HUES48 (cell line): Measurements from ENCODE around the gene BICRAL.
"Not testable (repeated sequence)": the region's sequence is repeated elsewhere in the genome, so short reads cannot be mapped to it uniquely, and the experiment has no call there.

Experiments
- H3K27ac ChIP-seq: one replicate; pipeline ENCODE4 v1.7.0; 2013; ENCODE audit warnings: low read depth, low read length, inconsistent platforms
- H3K27me3 ChIP-seq: 2 replicates; pipeline ENCODE4 v1.6.1; 2013; ENCODE audit warnings: mild to moderate bottlenecking, low read length; ENCODE audit not compliant: control insufficient read depth, insufficient read depth
- H3K36me3 ChIP-seq: 2 replicates; pipeline ENCODE4 v1.6.1; 2013; ENCODE audit warnings: low read length; ENCODE audit not compliant: control insufficient read depth, insufficient read depth
- H3K4me1 ChIP-seq: 2 replicates; pipeline ENCODE4 v1.6.1; 2013; ENCODE audit warnings: mild to moderate bottlenecking, low read length; ENCODE audit not compliant: control insufficient read depth, insufficient read depth
- H3K4me3 ChIP-seq: 2 replicates; pipeline ENCODE4 v1.5.1; 2013; ENCODE audit warnings: mild to moderate bottlenecking, low read depth, low read length
- H3K9ac ChIP-seq: 2 replicates; pipeline ENCODE4 v1.6.1; 2013; ENCODE audit warnings: mild to moderate bottlenecking, low read depth, low read length, moderate library complexity
- H3K9me3 ChIP-seq: 2 replicates; pipeline ENCODE4 v1.6.1; 2013; ENCODE audit warnings: low read length; ENCODE audit not compliant: control insufficient read depth, insufficient read depth

Gene BICRAL

GRCh38 chr6:42880871-42881270 lies 99.0 kb downstream of the BICRAL start:
- not testable (repeated sequence) for H3K9me3 ChIP-seq, H3K4me1 ChIP-seq, H3K9ac ChIP-seq, H3K27me3 ChIP-seq, H3K27ac ChIP-seq
- H3K4me3 ChIP-seq = peak overlapping the region; percentile 96
- peaks cover 48% of the 10 kb centered on the region for H3K36me3 ChIP-seq

DNA sequence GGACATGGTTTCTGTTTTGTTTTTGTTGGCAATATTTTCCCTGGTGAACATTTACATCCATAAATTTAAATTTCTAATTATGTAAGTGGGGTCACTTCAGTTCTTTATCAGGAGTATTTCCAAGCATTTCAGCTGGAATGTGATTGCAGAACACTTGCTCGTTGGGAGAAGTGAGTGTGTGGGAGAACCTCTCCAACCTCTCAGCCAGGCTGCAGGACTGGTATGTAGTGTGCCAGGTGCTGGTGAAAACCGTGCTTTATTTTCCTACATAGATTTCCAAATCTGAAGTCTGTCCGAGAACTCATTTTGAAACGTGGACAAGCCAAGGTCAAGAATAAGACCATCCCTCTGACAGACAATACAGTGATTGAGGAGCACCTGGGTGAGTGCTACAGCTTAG lies 103.8 kb downstream of the BICRAL start:
- Histone ChIP-seq H3K27me3 (no peaks in the 10 kb centered on the region), H3K9ac (no peak overlapping the region), H3K36me3 (peaks cover 65% of the 10 kb centered on the region), H3K27ac (no peak overlapping the region), H3K4me3 (no peak overlapping the region), H3K4me1 (0 out of 2 replicates have a peak, but pooled peaks cover 6% of the 10 kb centered on the region), H3K9me3 (no peaks in the 10 kb centered on the region)

DNA sequence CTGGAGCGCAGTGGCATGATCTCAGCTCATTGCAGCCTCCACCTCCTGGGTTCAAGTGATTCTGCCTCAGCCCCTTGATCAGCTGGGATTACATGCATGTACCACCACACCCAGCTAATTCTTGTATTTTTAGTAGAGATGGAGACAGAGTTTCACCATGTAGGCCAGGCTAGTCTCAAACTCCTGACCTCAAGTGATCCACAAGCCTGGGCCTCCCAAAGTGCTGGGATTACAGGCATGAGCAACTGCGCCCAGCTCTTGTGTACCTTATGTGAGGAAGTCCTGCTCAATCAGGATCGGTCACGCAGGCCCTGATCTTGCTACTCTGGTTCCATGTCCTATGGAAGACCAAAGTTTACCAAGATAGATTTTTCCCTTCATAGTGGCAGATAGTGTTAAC lies 106.3 kb downstream of the BICRAL start:
- not testable (repeated sequence) for H3K4me3 ChIP-seq, H3K4me1 ChIP-seq, H3K9ac ChIP-seq, H3K27ac ChIP-seq, H3K27me3 ChIP-seq, H3K9me3 ChIP-seq
- H3K36me3 ChIP-seq = peaks cover 44% of the 10 kb centered on the region

GRCh38 chr6:42889815-42890214 lies 108.0 kb downstream of the BICRAL start:
- Histone ChIP-seq H3K27ac (peak overlapping the region; percentile 100), H3K4me1 (0 out of 2 replicates have a peak, but pooled peaks cover 7% of the 10 kb centered on the region), H3K4me3 (peak overlapping the region; percentile 85), H3K27me3 (no peaks in the 10 kb centered on the region), H3K9me3 (no peaks in the 10 kb centered on the region), H3K36me3 (peaks cover 28% of the 10 kb centered on the region), H3K9ac (peak overlapping the region; percentile 95)

DNA sequence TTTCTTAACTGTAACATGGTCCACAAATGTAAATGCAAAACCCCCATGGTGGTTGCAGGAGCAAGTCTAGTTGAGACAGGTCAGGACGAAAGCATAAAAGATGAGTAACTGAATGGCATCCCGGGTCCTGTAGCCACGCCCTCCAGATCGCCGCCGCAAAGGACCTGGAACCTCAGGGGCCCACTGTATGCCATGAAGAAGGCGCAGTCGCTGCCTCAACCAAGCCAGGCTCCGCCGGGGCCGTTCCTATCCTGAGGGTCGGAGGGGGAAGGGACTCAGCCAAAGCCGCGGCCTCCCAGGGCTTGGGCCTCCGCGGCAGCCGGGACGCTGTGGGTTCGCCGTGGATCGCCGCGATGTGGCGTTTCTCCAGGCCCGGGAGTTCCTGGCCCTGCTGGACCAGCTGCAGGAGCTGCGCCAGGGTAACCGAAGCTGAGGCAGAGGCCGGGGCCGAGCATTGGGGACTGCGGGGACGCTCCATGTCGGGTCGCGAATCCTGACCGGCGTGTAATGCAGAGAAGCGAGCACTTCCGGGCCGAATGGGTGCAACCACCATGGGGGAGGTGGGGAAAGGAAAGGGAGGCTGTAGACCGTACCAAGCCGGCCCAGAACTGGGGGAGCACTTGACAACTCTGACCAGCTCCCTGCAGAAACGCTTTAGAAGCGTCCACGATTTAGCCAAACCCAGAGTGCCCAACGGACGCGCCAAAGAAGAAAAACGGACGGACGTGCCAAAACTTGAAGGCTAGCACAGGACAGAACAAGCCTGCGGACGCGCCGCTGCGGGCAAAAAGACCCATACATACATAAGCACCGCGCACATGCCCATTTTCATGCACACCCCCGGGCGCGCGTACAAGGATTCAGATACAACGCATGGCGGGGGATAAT lies 108.7 kb downstream of the BICRAL start:
- H3K27me3 ChIP-seq = no peaks in the 10 kb centered on the region

DNA sequence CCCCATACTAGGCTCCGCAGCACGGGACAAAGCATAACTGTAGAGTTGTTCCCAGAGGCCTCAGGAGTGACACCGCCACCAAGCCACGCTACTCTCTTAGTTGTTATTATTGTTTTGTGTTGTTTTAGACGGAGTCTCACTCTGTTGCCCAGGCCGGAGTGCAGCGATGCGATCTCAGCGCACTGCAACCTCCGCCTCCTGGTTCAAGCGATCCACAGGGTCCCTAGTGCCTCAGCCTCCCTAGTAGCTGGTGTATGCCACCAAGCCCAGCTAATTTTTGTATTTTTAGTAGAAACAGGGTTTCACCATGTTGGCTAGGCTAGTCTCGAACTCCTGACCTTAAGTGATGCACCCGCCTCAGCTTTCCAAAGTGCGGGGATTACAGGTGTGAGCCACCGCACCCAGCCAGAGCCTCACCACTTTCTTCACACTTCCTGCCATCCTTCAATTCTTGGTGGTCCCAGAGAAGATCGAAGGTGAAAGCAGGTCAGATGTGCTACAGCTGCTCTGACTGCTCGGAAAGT lies 109.4 kb downstream of the BICRAL start:
- peak overlapping the region; percentile 100 for H3K27ac ChIP-seq
- 0 out of 2 replicates have a peak, but pooled peaks cover 7% of the 10 kb centered on the region for H3K4me1 ChIP-seq
- H3K9me3 ChIP-seq = no peaks in the 10 kb centered on the region
- peak overlapping the region; percentile 85 for H3K4me3 ChIP-seq
- H3K36me3 ChIP-seq = peaks cover 14% of the 10 kb centered on the region
- H3K9ac ChIP-seq = peak overlapping the region; percentile 95
- no peaks in the 10 kb centered on the region for H3K27me3 ChIP-seq

More for the DNA sequence above, 108.7 kb downstream of the BICRAL start:
- H3K27ac ChIP-seq = peak overlapping the region; percentile 100
- peak overlapping the region; percentile 85 for H3K4me3 ChIP-seq
- peak overlapping the region; percentile 95 for H3K9ac ChIP-seq
- H3K4me1 ChIP-seq = 0 out of 2 replicates have a peak, but pooled peaks cover 7% of the 10 kb centered on the region
- no peaks in the 10 kb centered on the region for H3K9me3 ChIP-seq
- peaks cover 21% of the 10 kb centered on the region for H3K36me3 ChIP-seq

- not testable (repeated sequence) for H3K4me3 ChIP-seq, H3K27me3 ChIP-seq, H3K9me3 ChIP-seq, H3K9ac ChIP-seq, H3K36me3 ChIP-seq, H3K27ac ChIP-seq
- H3K4me1 ChIP-seq = 0 out of 2 replicates have a peak, but pooled peaks cover 10% of the 10 kb centered on the region
Measured at GRCh38 chr6:42894041-42894828, 112.4 kb downstream of the BICRAL start.

- Histone ChIP-seq H3K27ac (no peak overlapping the region), H3K9ac (no peak overlapping the region), H3K27me3 (no peaks in the 10 kb centered on the region), H3K9me3 (no peaks in the 10 kb centered on the region), H3K36me3 (no peaks in the 10 kb centered on the region), H3K4me3 (no peak overlapping the region), H3K4me1 (peaks cover 8% of the 10 kb centered on the region; the same call in 1 of the 2 replicates)
Measured at GRCh38 chr6:42896178-42896719, 114.4 kb downstream of the BICRAL start.

DNA sequence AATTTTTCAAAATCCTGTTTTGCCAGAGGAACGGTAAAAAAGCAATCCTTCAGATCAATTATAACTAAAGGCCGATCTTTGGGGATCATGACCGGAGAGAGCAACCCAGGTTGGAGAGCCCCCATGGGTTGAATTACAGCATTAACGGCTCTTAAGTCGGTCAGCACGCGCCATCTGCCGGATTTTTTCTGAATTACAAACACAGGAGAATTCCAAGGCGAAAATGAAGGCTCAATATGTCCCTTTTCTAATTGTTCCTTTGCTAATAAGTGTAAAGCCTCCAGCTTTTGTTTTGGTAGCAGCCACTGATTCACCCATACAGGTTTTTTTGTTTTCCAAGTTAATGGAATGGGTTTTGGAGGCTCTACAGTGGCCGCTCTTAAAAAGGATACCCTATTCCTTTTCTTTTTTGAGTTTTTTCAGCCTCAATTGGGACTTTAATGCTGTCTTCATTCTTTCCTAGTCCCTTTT lies 117.1 kb downstream of the BICRAL start:
- H3K9me3 ChIP-seq = no peaks in the 10 kb centered on the region
- H3K4me3 ChIP-seq = no peak overlapping the region
- H3K27me3 ChIP-seq = no peaks in the 10 kb centered on the region
- H3K9ac ChIP-seq = no peak overlapping the region
- no peaks in the 10 kb centered on the region for H3K36me3 ChIP-seq
- no peak overlapping the region for H3K27ac ChIP-seq
- H3K4me1 ChIP-seq = peaks cover 10% of the 10 kb centered on the region

- Histone ChIP-seq H3K36me3 (no peaks in the 10 kb centered on the region), H3K9me3 (no peaks in the 10 kb centered on the region), H3K9ac (no peak overlapping the region), H3K4me1 (peaks cover 10% of the 10 kb centered on the region), H3K4me3 (no peak overlapping the region), H3K27ac (peak overlapping the region; percentile 32), H3K27me3 (no peaks in the 10 kb centered on the region)
Measured at GRCh38 chr6:42899871-42900270, 118.0 kb downstream of the BICRAL start.
